DMS79 treated with DMSO at 0.1 percent for 48 hours (cell line): ENCODE results near the gene MEIS2.

ENCODE experiments used
- DNase-seq: peaks from one replicate; lab custom pipeline; 2025; lab: John Stamatoyannopoulos, UW

MEIS2 gene

DNA sequence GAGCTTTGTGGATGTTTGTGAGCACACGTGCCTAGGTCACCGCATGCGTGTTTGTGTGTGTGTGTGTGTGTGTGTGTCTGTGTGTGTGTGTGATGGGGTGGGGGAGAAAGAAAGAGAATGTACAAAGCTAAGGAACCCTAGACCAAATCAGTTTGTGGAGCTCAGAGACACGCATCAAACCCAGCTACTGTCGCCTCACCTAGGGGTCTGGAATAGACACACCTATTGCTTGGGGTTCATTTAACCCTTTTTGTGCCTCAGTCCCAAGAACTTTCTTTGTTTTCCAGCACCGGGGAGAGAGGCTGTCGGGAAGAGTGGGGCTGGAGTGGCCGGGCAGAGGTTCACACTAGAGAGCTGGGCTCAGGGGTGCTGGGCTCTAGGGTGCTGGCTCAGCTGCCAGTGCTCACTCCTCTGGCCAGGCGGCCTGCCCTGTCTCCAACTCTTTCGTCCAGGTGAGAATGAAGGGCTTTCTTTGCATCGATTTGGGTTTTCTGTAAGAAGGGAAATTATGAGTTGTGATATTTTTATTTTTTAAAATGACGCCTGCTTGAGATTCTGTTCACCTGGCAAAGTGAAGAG is 221.6 kb downstream of the MEIS2 start:
- DNase-seq = no peak

DNA sequence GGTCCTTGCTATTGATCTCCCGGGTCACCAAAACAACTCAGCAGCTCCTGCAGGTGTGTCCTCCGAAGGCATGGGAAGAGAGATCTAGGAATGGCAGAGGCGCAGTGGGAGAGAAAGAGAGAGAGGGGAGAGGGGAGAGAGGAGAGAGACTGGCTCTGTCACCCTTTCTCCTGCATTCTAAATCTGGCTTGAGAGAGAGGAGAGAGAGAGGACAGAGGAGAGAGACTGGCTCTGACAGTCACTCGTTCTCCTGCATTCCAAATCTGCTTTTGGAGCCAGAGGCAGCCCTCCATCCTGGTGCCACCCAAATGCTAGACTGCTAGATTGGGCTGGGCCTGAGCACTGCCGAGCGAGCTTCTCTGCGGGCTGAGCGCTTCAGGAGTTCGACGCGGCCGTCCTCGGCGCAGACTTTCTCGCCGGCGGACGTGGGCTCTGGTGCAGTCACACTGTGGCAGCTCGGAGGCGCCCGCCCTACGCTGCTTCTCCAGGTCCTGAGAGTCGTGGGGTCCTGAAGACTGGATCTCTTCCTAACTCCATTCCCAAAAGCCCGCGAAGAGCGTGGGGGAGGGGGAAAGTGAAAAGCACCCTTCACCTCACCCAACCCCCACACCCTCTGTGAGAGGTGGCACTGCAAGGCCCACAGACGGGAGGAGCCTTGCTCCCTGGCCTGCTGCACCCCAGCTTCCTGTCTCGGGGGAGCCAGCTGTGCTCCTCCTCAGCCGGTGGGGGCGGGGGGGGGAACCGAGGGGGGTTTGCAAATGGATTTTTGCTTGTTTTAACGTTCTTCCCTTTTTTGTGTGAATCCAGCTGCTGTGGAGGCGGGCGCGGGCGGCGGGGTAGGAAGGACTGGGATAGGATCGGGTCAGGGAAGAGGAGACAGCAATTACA is 222.3 kb downstream of the MEIS2 start:
- DNase-seq = no peak

DNA sequence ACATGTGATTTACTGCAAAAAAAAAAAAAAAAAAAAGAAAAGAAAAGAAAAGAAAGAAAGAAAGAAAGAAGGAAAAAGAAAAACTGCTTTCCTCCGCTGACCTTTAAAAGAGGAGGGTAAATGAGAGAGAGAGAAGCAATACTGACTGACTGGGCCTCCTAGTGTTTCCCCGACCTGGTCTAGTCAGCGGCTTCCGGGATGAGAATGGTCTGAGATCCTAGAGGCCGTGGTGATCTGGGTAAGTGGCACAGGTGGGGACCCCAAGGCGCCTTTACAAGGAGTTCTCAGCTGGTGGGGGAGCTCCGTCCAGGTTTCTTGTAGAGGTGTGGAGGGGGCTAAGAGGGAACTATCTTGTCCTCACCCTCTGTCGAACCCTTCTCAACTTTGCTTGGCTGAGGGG is 223.1 kb downstream of the MEIS2 start:
- DNase-seq = no peak

- no peak for DNase-seq
Measured at GRCh38 chr15:36875740-36876334, 224.5 kb downstream of the MEIS2 start.

GRCh38 chr15:36874930-36875329 is 225.4 kb downstream of the MEIS2 start:
- DNase-seq = no peak

DNA sequence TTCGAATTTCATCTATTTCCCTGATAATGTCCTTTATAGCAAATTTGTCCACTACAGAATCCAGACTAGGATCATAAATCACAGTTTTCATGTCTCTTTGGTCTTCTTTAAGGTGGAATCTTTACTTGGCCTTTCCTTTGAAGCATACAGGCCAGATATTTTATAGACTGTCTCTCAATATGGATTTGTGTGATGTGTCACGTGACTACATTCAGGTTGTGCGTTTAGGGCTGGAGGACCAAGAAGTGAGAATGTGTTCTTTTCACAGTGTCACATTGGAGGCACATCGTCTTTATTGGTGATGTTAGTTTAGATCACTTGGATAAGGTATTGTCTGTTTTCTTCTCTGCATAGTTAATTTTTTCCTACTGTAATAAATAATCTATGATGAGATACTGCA is 232.9 kb downstream of the MEIS2 start:
- DNase-seq = no peak

GRCh38 chr15:36866896-36867295 is 233.5 kb downstream of the MEIS2 start:
- no peak for DNase-seq

GRCh38 chr15:36863570-36863969 is 236.8 kb downstream of the MEIS2 start:
- peak; percentile 21 for DNase-seq

DNA sequence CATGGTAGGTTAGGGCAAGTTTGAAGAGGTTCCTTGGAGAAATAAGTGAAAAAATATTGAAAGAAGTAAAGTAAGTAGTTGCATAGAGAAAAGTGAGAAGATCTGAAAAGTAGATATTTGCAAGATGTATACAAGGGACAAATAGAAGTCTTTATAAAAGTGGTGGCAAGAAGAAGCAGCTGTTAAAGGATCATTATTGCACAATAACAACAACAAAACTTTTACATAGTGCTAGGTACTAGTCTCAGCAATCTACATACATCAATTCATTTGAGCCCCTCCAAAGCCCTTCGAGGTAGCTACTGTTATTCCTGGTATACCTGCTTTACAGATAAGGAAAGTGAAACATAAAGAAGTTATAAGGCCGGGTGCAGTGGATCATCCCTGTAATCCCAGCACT is 239.6 kb downstream of the MEIS2 start:
- no peak for DNase-seq

DNA sequence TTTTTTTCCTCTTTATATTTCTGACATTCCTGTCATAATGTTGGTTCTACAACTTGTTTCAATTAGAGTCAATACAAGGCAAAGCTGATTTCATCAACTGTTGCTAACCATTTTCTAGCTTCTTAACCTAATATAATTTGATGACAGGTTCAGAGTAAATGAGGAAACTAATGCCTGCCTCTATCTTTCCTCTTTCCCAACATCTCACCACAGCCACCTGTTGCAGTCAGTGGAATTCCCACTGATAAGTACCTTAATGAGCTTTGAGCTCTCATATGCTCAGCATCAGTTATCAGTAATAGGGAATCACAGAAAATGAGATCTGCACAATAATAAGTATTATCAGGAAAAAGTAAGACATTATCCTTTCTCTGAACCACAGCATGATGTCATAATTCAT is 241.9 kb downstream of the MEIS2 start:
- no peak for DNase-seq

DNA sequence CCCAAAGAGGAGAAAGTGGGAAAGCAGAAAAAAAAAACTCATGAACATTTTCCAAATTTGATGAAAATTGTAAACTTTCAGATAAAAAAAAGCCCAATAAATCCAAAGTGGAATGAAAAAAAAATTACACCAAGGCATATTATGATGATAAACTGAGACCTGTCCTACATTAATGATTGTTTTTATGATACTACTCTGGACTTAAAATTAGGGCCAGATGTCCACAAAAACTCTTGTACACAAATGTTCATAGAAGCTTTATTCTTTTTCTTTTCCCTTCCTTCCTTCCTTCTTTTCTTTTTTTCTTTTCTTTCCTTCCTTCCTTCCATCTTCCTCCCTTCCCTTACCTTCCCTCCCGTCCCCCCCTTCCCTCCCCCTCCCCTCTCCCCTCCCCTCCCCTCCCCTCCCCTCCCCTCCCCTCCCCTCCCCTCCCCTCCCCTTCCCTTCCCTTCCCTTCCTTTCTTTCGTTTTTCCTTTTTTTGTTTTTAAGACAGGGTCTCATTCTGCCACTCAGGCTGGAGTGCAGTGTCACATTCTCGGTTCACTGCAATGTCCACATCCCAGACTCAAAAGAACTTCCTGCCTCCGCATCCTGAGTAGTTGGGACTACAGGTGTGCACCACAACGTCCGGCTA is 243.9 kb downstream of the MEIS2 start:
- DNase-seq = no peak

DNA sequence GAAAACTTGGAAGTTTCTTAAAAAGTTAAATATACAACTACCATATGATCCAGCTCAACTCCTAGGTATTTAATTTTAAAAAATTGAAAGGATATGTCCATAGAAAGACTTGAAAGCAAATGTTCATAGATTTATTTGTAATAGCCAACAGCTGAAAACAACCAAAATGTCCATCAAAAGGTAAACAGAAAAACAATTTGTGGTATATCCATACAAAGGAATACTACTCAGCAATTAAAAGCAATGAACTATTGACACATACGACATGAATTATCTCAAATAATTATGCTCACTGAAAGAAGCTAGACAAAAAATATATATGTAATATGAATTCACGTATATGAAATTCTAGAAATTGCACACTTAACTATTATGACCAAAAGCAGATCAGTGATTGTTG is 249.5 kb downstream of the MEIS2 start:
- DNase-seq = no peak

GRCh38 chr15:36845270-36845669 is 255.1 kb downstream of the MEIS2 start:
- peak; percentile 2 for DNase-seq

DNA sequence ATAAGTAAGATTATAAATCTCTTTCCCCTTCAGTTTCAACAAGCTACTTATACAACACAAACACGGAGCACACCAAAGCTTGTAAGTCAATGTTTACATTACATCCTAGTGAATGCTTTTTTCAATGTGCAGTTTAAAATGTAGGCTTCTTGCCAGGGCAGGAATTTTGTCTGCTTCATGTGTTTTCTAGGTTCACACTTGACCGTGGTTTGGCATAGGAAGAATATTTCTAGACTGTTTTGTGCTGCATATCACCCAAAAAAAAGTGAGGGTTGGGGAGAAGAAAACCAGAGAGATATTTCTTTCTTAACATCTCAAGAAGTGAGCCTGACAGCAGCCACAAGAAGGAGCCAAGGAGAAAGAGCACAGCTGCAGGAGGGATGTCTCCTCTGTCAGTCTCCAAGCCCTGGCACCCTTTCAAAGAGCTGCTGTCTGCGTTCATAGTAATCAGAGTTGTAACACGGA is 255.8 kb downstream of the MEIS2 start:
- DNase-seq = peak; percentile 67

DNA sequence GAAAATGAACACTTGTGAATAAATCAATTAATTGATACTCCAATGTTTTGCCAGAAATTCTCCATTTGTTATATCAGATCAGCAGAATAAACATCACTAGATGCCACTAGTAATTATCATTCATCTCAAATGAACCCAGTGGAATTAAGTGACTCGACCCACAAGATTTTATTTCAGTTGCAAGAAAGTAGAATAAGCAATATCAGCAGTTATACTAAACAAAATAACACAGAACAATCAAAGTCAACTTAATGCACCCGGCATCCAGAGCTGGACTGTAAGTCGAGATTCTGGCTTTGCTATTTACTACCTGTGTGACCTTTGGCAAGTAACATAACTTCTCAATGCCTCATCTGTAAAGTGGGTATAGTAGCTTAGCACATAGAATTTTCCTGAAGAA is 256.5 kb downstream of the MEIS2 start:
- DNase-seq = no peak

GRCh38 chr15:36841193-36841592 is 259.2 kb downstream of the MEIS2 start:
- no peak for DNase-seq
